ENCODE results near the gene RBL2. TPM values are rescaled to one million over a fixed set of nuclear protein-coding genes. Genes with fewer than 3 reads are reported as not detected.
"Not testable (repeated sequence)": the region's sequence is repeated elsewhere in the genome, so short reads cannot be mapped to it uniquely, and the experiment has no call there.

The RBL2 gene
- total and polyA plus RNA-seq, 2 donors: 84.5 to 84.9 TPM

- Histone ChIP-seq H3K27ac (ENCODE audit: low read depth in 1 of 2, low read length in 1 of 2) (no peak overlapping the region), H3K4me1 (ENCODE audit: control insufficient read depth in 2 of 2, insufficient read depth in 2 of 2, low read length in 2 of 2) (peaks cover 15 to 29% of the 10 kb centered on the region in 2 donors), H3K4me3 (ENCODE audit: low read length in 2 of 2) (no peak overlapping the region), H3K36me3 (ENCODE audit: control insufficient read depth in 2 of 2, insufficient read depth in 2 of 2, low read length in 1 of 2) (no peaks in the 10 kb centered on the region), H3K27me3 (ENCODE audit: control insufficient read depth in 2 of 2, insufficient read depth in 1 of 2, low read length in 1 of 2) (peaks cover 2 to 21% of the 10 kb centered on the region in 2 donors), H3K9me3 (ENCODE audit: control insufficient read depth in 2 of 2, insufficient read depth in 1 of 2, low read length in 1 of 2) (no peaks in the 10 kb centered on the region)
- over 99% methylated on average over 3 of the region's 3 CpGs for WGBS
- DNase-seq (ENCODE audit: low read depth in 6 of 9, low spot score in 9 of 9): no peak
Measured at GRCh38 chr16:53506254-53506653, 72.0 kb downstream of the RBL2 start.

GRCh38 chr16:53507464-53508179 lies 73.4 kb downstream of the RBL2 start:
- no peak overlapping the region for H3K27ac ChIP-seq (ENCODE audit: low read depth in 1 of 2, low read length in 1 of 2)
- H3K4me3 ChIP-seq (ENCODE audit: low read length in 2 of 2): no peak overlapping the region
- no peaks in the 10 kb centered on the region for H3K36me3 ChIP-seq (ENCODE audit: control insufficient read depth in 2 of 2, insufficient read depth in 2 of 2, low read length in 1 of 2)
- peaks cover 0 to 25% of the 10 kb centered on the region in 2 donors for H3K27me3 ChIP-seq (ENCODE audit: control insufficient read depth in 2 of 2, insufficient read depth in 1 of 2, low read length in 1 of 2)
- peaks cover 7 to 17% of the 10 kb centered on the region in 2 donors for H3K4me1 ChIP-seq (ENCODE audit: control insufficient read depth in 2 of 2, insufficient read depth in 2 of 2, low read length in 2 of 2)
- no peaks in the 10 kb centered on the region for H3K9me3 ChIP-seq (ENCODE audit: control insufficient read depth in 2 of 2, insufficient read depth in 1 of 2, low read length in 1 of 2)
- 92% methylated on average over 12 of the region's 12 CpGs for WGBS
- no peak for DNase-seq (ENCODE audit: low read depth in 6 of 9, low spot score in 9 of 9)

DNA sequence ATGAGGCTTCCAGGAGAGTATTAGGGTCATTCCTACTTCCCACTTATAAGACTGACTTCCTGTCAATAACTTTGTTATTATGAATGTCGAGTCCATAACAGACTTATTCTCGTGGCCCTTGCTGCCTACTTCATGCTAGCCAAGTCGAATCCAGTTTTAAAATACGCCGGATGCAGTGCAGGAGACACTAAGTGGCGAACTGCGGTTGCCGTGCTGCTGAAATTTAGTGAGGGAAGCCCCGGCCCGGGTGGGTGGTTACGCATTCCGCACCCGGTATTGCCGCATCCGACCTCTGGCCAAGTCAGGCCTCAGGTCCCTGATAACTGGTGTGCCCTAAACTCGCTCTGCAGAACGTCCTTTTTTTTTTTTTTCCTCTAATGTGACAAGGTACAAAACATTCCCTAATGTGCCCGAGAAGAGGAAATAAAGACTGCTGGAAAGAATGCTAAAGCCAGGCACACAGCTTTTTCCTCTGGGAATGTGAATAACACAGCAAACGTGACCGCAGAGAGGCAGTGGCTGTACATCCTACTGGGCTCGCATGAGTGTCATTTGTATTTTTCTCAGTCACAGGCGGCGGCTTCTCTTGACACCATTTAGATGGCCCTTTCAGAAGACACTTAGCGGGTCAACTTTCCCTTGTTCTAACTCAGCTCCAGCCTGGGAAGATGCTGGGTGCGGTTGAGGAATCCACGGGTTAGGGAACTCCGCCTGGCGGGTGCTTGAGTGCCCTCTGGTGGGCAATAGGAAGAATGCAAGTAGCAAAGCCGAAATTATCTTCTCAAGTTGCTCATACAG lies 75.8 kb downstream of the RBL2 start:
- Histone ChIP-seq H3K27ac (ENCODE audit: low read depth in 1 of 2, low read length in 1 of 2) (no peak overlapping the region), H3K36me3 (ENCODE audit: control insufficient read depth in 2 of 2, insufficient read depth in 2 of 2, low read length in 1 of 2) (no peaks in the 10 kb centered on the region), H3K27me3 (ENCODE audit: control insufficient read depth in 2 of 2, insufficient read depth in 1 of 2, low read length in 1 of 2) (peaks cover 0 to 27% of the 10 kb centered on the region in 2 donors), H3K4me1 (ENCODE audit: control insufficient read depth in 2 of 2, insufficient read depth in 2 of 2, low read length in 2 of 2) (peaks cover 0 to 5% of the 10 kb centered on the region in 2 donors), H3K4me3 (ENCODE audit: low read length in 2 of 2) (no peak overlapping the region), H3K9me3 (ENCODE audit: control insufficient read depth in 2 of 2, insufficient read depth in 1 of 2, low read length in 1 of 2) (peaks cover 2 to 10% of the 10 kb centered on the region in 2 donors)
- 50% methylated on average over 29 of the region's 29 CpGs for WGBS
- DNase-seq (ENCODE audit: low read depth in 6 of 9, low spot score in 9 of 9): peak in 6 of 9 donors; percentile 27 to 71 (median 52)

DNA sequence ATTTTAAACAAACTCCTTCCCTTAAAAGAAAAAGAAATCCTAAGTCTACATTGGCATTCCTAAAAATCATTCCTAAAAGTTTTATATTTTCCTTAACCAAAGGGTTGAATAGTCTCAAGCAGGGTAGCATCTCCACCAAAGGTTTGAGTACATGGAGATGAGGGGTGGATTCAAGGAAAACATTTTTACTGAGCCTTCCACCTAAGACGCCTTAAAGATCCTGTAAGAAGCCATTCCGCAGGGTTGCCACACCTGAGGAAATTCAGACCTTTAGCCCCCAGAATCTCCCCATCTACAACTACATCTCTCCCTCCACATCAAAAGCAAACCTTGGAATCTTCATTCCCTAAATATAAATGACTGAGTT lies 76.4 kb downstream of the RBL2 start:
- H3K9me3 ChIP-seq (ENCODE audit: control insufficient read depth in 2 of 2, insufficient read depth in 1 of 2, low read length in 1 of 2): peaks cover 3 to 10% of the 10 kb centered on the region in 2 donors
- no peak overlapping the region for H3K4me3 ChIP-seq (ENCODE audit: low read length in 2 of 2)
- no peak for DNase-seq (ENCODE audit: low read depth in 6 of 9, low spot score in 9 of 9)
- H3K36me3 ChIP-seq (ENCODE audit: control insufficient read depth in 2 of 2, insufficient read depth in 2 of 2, low read length in 1 of 2): no peaks in the 10 kb centered on the region
- WGBS: 63% methylated on average over 2 of the region's 2 CpGs
- peaks cover 0 to 5% of the 10 kb centered on the region in 2 donors for H3K4me1 ChIP-seq (ENCODE audit: control insufficient read depth in 2 of 2, insufficient read depth in 2 of 2, low read length in 2 of 2)
- peaks cover 3 to 29% of the 10 kb centered on the region in 2 donors for H3K27me3 ChIP-seq (ENCODE audit: control insufficient read depth in 2 of 2, insufficient read depth in 1 of 2, low read length in 1 of 2)
- H3K27ac ChIP-seq (ENCODE audit: low read depth in 1 of 2, low read length in 1 of 2): no peak overlapping the region

DNA sequence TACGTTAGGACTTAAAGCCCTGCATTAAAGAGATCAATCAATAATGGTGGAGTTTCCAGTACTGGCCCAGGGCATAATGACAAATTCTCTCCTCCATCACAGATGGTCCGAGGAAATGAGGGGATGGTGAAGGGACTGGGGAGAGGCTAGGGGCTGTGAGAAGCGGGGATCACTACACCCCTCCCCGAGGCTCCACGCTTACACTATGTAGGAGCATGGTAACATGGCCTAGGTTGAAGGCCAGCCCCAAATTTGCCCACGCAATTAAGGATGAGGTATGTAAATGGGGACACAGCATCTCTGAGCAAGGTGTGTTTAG lies 76.8 kb downstream of the RBL2 start:
- Histone ChIP-seq H3K9me3 (ENCODE audit: control insufficient read depth in 2 of 2, insufficient read depth in 1 of 2, low read length in 1 of 2) (peaks cover 3 to 10% of the 10 kb centered on the region in 2 donors), H3K4me3 (ENCODE audit: low read length in 2 of 2) (no peak overlapping the region), H3K36me3 (ENCODE audit: control insufficient read depth in 2 of 2, insufficient read depth in 2 of 2, low read length in 1 of 2) (no peaks in the 10 kb centered on the region), H3K27me3 (ENCODE audit: control insufficient read depth in 2 of 2, insufficient read depth in 1 of 2, low read length in 1 of 2) (peaks cover 6 to 31% of the 10 kb centered on the region in 2 donors), H3K4me1 (ENCODE audit: control insufficient read depth in 2 of 2, insufficient read depth in 2 of 2, low read length in 2 of 2) (peaks cover 2 to 5% of the 10 kb centered on the region in 2 donors), H3K27ac (ENCODE audit: low read depth in 1 of 2, low read length in 1 of 2) (no peak overlapping the region)
- 96% methylated on average over 6 of the region's 6 CpGs for WGBS
- DNase-seq (ENCODE audit: low read depth in 6 of 9, low spot score in 9 of 9): no peak

GRCh38 chr16:53511403-53512280 lies 77.4 kb downstream of the RBL2 start:
- Histone ChIP-seq H3K36me3 (ENCODE audit: control insufficient read depth in 2 of 2, insufficient read depth in 2 of 2, low read length in 1 of 2) (no peaks in the 10 kb centered on the region), H3K27me3 (ENCODE audit: control insufficient read depth in 2 of 2, insufficient read depth in 1 of 2, low read length in 1 of 2) (peaks cover 8 to 33% of the 10 kb centered on the region in 2 donors), H3K4me1 (ENCODE audit: control insufficient read depth in 2 of 2, insufficient read depth in 2 of 2, low read length in 2 of 2) (peaks cover 3 to 5% of the 10 kb centered on the region in 2 donors), H3K27ac (ENCODE audit: low read depth in 1 of 2, low read length in 1 of 2) (no peak overlapping the region), H3K4me3 (ENCODE audit: low read length in 2 of 2) (no peak overlapping the region), H3K9me3 (ENCODE audit: control insufficient read depth in 2 of 2, insufficient read depth in 1 of 2, low read length in 1 of 2) (peaks cover 3 to 10% of the 10 kb centered on the region in 2 donors)
- no peak for DNase-seq (ENCODE audit: low read depth in 6 of 9, low spot score in 9 of 9)
- WGBS: 88% methylated on average over 12 of the region's 12 CpGs

DNA sequence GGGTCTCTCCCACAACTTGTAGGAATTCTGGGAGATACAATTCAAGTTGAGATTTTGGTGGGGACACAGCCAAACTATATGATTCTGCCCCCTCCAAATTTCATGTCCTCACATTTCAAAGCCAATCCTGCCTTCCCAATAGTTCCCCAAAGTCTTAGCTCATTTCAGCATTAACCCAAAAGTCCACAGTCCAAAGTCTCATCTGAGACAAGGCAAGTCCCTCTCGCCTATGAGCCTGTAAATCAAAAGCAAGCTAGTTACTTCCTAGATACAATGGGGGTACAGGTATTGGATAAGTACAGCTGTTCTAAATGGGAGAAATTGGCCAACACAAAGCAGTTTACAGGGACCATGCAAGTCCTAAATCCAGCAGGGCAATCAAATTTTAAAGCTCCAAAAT lies 78.5 kb downstream of the RBL2 start:
- 98% methylated on average over 1 of the region's 1 CpG for WGBS

GRCh38 chr16:53515259-53515658 lies 81.0 kb downstream of the RBL2 start:
- Histone ChIP-seq H3K4me3 (ENCODE audit: low read length in 2 of 2) (no peak overlapping the region), H3K9me3 (ENCODE audit: control insufficient read depth in 2 of 2, insufficient read depth in 1 of 2, low read length in 1 of 2) (peaks cover 3 to 10% of the 10 kb centered on the region in 2 donors), H3K27ac (ENCODE audit: low read depth in 1 of 2, low read length in 1 of 2) (no peak overlapping the region), H3K27me3 (ENCODE audit: control insufficient read depth in 2 of 2, insufficient read depth in 1 of 2, low read length in 1 of 2) (peaks cover 18 to 43% of the 10 kb centered on the region in 2 donors), H3K4me1 (ENCODE audit: control insufficient read depth in 2 of 2, insufficient read depth in 2 of 2, low read length in 2 of 2) (peaks cover 16 to 34% of the 10 kb centered on the region in 2 donors), H3K36me3 (ENCODE audit: control insufficient read depth in 2 of 2, insufficient read depth in 2 of 2, low read length in 1 of 2) (no peaks in the 10 kb centered on the region)
- 96% methylated on average over 6 of the region's 6 CpGs for WGBS
- DNase-seq (ENCODE audit: low read depth in 6 of 9, low spot score in 9 of 9): no peak

More for the DNA sequence above, 78.5 kb downstream of the RBL2 start:
- not testable (repeated sequence) for H3K27ac ChIP-seq (ENCODE audit: low read depth in 1 of 2, low read length in 1 of 2); DNase-seq (ENCODE audit: low read depth in 6 of 9, low spot score in 9 of 9); H3K36me3 ChIP-seq (ENCODE audit: control insufficient read depth in 2 of 2, insufficient read depth in 2 of 2, low read length in 1 of 2); H3K4me3 ChIP-seq (ENCODE audit: low read length in 2 of 2)
- Histone ChIP-seq H3K27me3 (ENCODE audit: control insufficient read depth in 2 of 2, insufficient read depth in 1 of 2, low read length in 1 of 2) (peaks cover 13 to 44% of the 10 kb centered on the region in 2 donors), H3K9me3 (ENCODE audit: control insufficient read depth in 2 of 2, insufficient read depth in 1 of 2, low read length in 1 of 2) (peaks cover 3 to 10% of the 10 kb centered on the region in 2 donors), H3K4me1 (ENCODE audit: control insufficient read depth in 2 of 2, insufficient read depth in 2 of 2, low read length in 2 of 2) (peaks cover 5 to 15% of the 10 kb centered on the region in 2 donors)

Measured in thymus (tissue), 11 donors.